Endothelial cell of umbilical vein (primary cell): Measurements from ENCODE around the gene HIVEP1.

Experiments used
- EZH2 ChIP-seq: IDR thresholded peaks from 2 replicates; pipeline ENCODE4 v1.6.1; 2012; ENCODE audit warnings: borderline replicate concordance, low read depth, mild to moderate bottlenecking, moderate library complexity, low read length, inconsistent platforms; ENCODE audit not compliant: severe bottlenecking
- GATA2 ChIP-seq: IDR thresholded peaks from 2 replicates; pipeline ENCODE4 v1.7.0; 2011; ENCODE audit warnings: low read depth, mild to moderate bottlenecking, moderate library complexity, mixed read lengths, low read length; ENCODE audit not compliant: insufficient read length, insufficient read depth
- JUN ChIP-seq: IDR thresholded peaks from 2 replicates; pipeline ENCODE4 v1.6.1; 2011; ENCODE audit warnings: borderline replicate concordance, low read depth; ENCODE audit not compliant: insufficient read length, insufficient read depth
- MYC ChIP-seq: IDR thresholded peaks from one replicate; pipeline ENCODE4 v1.6.1; 2011; ENCODE audit warnings: mild to moderate bottlenecking, low read depth, low read length
- POLR2A ChIP-seq: IDR thresholded peaks from 2 replicates; pipeline ENCODE4 v1.6.1; 2012; ENCODE audit warnings: low read depth, mild to moderate bottlenecking, control low read depth, low read length
- POLR2AphosphoS5 ChIP-seq: IDR thresholded peaks from 2 replicates; pipeline ENCODE4 v1.6.1; 2012; ENCODE audit warnings: low read depth, mild to moderate bottlenecking, control low read depth, low read length, moderate library complexity; ENCODE audit not compliant: insufficient read depth
- TF ChIP-seq, protein P1 (sequence below), 2 donors: IDR thresholded peaks; 1 replicate in 1 of 2; 2 replicates in 1 of 2; pipeline ENCODE4 v1.5.1; 2011; ENCODE audit warnings: low read length in 2 of 2, mild to moderate bottlenecking in 2 of 2, moderate library complexity in 2 of 2, control low read depth in 1 of 2, inconsistent platforms in 1 of 2, low read depth in 1 of 2; ENCODE audit not compliant: insufficient read depth in 1 of 2; ENCODE audit errors: extremely low read depth in 1 of 2
- TF ChIP-seq, protein P2 (sequence below): IDR thresholded peaks from 2 replicates; pipeline ENCODE4 v1.6.1; 2011; ENCODE audit not compliant: insufficient read depth, insufficient read length

DNA sequence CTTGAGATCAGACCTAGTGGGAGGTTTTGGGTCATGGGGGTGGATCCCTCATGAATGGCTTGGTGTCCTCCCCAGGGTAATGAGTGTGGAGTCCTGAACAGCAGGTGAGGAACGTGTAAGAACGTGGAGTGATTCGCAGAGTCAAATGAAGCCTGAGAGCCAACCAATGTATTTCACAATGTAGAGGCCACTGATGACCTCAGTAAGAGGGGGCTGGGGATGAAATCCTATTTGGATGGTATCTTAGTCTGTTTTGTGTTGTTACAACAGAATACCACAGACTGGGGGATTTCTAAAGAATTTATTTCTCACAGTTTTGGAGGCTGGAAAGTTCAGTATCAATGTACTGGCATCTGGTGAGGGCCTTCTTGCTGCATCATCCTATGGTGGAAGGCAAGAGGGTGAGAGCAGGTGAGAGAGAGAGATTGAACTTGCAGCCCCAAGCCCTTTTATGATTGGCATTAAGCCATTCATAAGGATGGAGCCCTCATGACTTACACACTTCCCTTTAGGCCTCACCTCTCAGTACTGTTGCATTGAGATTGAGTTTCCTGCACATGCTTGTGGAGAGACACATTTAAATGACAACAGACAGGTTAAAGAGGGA, 47.3 kb upstream of the HIVEP1 start:
- TF ChIP-seq, protein P1, sequence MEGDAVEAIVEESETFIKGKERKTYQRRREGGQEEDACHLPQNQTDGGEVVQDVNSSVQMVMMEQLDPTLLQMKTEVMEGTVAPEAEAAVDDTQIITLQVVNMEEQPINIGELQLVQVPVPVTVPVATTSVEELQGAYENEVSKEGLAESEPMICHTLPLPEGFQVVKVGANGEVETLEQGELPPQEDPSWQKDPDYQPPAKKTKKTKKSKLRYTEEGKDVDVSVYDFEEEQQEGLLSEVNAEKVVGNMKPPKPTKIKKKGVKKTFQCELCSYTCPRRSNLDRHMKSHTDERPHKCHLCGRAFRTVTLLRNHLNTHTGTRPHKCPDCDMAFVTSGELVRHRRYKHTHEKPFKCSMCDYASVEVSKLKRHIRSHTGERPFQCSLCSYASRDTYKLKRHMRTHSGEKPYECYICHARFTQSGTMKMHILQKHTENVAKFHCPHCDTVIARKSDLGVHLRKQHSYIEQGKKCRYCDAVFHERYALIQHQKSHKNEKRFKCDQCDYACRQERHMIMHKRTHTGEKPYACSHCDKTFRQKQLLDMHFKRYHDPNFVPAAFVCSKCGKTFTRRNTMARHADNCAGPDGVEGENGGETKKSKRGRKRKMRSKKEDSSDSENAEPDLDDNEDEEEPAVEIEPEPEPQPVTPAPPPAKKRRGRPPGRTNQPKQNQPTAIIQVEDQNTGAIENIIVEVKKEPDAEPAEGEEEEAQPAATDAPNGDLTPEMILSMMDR (IDR thresholded peaks at IDR 0.05; ENCODE audit: extremely low read depth in 1 of 2, insufficient read depth in 1 of 2, low read depth in 1 of 2, low read length in 2 of 2), result no peak
- no peak for TF ChIP-seq POLR2A
- no peak for TF ChIP-seq POLR2AphosphoS5
- TF ChIP-seq GATA2, result no peak
- TF ChIP-seq EZH2, result no peak
- no peak for TF ChIP-seq JUN
- TF ChIP-seq MYC, result no peak
- TF ChIP-seq, protein P2, sequence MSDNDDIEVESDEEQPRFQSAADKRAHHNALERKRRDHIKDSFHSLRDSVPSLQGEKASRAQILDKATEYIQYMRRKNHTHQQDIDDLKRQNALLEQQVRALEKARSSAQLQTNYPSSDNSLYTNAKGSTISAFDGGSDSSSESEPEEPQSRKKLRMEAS, result no peak
